ENCODE data around the gene COBLL1.

DNA sequence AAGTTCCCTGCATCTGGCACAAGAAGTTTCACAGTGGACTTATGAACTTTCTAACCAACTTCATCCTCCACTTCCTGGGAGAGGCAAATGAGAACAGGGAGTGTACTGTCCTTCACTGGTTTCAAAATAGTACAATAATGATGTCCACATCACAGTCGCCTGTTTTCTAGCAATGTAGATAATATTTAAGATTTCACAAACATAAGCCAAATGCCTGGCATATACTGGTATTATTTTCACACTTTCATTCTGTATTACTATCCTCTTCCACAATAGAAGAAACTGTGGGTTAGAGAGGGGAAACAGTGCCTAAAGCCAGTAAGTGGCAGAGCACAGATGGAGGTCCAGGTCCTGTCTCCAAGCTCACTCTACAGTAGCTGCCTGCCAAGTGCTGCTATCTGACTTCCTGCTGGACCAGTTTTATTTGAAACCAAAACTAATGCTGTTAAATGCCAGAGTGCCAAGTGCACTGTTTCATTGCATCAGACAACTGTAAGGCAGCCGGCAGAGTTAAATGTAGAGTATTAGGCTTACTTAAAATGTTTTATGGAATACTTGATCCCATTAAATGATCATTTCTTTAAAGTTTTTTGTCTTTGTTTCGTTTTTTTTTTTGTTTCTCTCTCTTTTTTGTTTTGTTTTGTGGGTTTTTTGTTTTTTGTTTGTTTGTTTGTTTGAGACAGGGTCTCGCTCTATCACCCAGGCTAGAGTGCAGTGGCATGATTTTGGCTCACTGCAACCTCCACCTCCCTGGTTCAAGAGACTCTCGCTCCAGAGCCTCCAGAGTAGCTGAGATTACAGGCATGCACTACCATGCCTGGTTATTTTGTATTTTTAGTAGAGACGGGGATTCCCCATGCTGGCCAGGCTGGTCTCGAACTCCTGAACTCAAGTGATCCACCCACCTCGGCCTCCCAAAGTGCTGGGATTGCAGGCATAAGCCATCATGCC lies 15.1 kb downstream of the COBLL1 start:
- TF ChIP-seq, protein P1, sequence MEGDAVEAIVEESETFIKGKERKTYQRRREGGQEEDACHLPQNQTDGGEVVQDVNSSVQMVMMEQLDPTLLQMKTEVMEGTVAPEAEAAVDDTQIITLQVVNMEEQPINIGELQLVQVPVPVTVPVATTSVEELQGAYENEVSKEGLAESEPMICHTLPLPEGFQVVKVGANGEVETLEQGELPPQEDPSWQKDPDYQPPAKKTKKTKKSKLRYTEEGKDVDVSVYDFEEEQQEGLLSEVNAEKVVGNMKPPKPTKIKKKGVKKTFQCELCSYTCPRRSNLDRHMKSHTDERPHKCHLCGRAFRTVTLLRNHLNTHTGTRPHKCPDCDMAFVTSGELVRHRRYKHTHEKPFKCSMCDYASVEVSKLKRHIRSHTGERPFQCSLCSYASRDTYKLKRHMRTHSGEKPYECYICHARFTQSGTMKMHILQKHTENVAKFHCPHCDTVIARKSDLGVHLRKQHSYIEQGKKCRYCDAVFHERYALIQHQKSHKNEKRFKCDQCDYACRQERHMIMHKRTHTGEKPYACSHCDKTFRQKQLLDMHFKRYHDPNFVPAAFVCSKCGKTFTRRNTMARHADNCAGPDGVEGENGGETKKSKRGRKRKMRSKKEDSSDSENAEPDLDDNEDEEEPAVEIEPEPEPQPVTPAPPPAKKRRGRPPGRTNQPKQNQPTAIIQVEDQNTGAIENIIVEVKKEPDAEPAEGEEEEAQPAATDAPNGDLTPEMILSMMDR (IDR thresholded peaks at IDR 0.05; ENCODE audit: low read depth, low read length): no peak
- no peak for TF ChIP-seq EZH2phosphoT487 (IDR thresholded peaks at IDR 0.05; ENCODE audit: low read depth)
